Prostate gland (tissue), 2 donors: ENCODE measurements around the gene F3.

ENCODE experiments used
- POLR2A ChIP-seq: fragments of 450-650 bp; IDR thresholded peaks from one replicate; pipeline ENCODE4 v1.6.1; 2016; ENCODE audit warnings: antibody characterized with exemption, mild to moderate bottlenecking
- POLR2AphosphoS5 ChIP-seq: sonication (generic); formaldehyde crosslinking; IDR thresholded peaks from one replicate; pipeline ENCODE4 v1.6.1; 2017; ENCODE audit warnings: antibody characterized with exemption
- TF ChIP-seq, protein P1 (sequence below), 4 experiments: fragments of 200-600 bp in 2 of 4; fragments of 450-650 bp in 2 of 4; sonication (generic) in 2 of 4; IDR thresholded peaks; 1 replicate in 3 of 4; 2 replicates in 1 of 4; pipeline ENCODE4 v1.5.1; 2016 to 2019; ENCODE audit warnings: antibody characterized with exemption in 4 of 4, mild to moderate bottlenecking in 2 of 4, moderate library complexity in 2 of 4

DNA sequence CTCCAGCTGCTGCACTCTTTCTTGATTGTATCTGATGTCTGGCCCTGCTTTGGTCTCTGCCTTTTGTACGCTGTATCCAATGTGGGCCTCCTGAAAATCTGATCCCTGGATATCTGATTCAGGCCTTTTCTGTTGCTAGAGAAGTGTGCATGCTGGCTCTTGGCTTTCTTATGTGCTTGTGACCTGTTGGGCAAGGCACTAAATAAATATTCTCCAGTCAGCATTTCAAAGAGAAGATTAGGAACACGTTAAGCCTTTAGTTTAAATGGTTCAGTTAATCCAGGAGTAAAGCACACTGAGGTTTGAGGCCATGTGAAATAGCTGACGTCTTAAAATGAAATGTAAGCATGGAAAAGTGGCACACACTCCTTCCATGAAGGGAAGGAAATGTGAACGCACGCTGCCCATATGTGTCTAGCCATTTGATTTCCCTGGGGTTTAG lies 9.3 kb upstream of the F3 start:
- TF ChIP-seq POLR2A (no peak), POLR2AphosphoS5 (peak; percentile 83)
- TF ChIP-seq, protein P1, sequence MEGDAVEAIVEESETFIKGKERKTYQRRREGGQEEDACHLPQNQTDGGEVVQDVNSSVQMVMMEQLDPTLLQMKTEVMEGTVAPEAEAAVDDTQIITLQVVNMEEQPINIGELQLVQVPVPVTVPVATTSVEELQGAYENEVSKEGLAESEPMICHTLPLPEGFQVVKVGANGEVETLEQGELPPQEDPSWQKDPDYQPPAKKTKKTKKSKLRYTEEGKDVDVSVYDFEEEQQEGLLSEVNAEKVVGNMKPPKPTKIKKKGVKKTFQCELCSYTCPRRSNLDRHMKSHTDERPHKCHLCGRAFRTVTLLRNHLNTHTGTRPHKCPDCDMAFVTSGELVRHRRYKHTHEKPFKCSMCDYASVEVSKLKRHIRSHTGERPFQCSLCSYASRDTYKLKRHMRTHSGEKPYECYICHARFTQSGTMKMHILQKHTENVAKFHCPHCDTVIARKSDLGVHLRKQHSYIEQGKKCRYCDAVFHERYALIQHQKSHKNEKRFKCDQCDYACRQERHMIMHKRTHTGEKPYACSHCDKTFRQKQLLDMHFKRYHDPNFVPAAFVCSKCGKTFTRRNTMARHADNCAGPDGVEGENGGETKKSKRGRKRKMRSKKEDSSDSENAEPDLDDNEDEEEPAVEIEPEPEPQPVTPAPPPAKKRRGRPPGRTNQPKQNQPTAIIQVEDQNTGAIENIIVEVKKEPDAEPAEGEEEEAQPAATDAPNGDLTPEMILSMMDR (IDR thresholded peaks at IDR 0.05) = no peak
